Peyer's patch (tissue), 4 donors: Measurements from ENCODE around the gene CPED1. TPM values are rescaled to one million over a fixed set of nuclear protein-coding genes. Genes with fewer than 3 reads are reported as not detected.

Source experiments
- DNase-seq, 3 donors: peaks; one replicate each; pipeline ENCODE4 v3.0.0-alpha.2; 2017 to 2019
- H3K27ac ChIP-seq, 4 donors: fragments of 200-600 bp; sonication (generic); one replicate each; pipeline ENCODE4 v1.5.1; 2016 to 2019
- H3K27me3 ChIP-seq, 2 donors: fragments of 200-600 bp; sonication (generic); one replicate each; pipeline ENCODE4 v1.5.1; 2019
- H3K36me3 ChIP-seq, 3 donors: fragments of 200-600 bp; sonication (generic); one replicate each; pipeline ENCODE4 v1.5.1; 2016 to 2019
- H3K4me1 ChIP-seq, 4 donors: fragments of 200-600 bp; sonication (generic); one replicate each; pipeline ENCODE4 v1.5.1; 2016 to 2019
- H3K4me3 ChIP-seq, 4 donors: fragments of 200-600 bp; sonication (generic); 1 replicate in 3 of 4; 2 replicates in 1 of 4; pipeline ENCODE4 v1.5.1; 2016 to 2019; ENCODE audit warnings: mild to moderate bottlenecking in 1 of 4
- H3K9me3 ChIP-seq, 4 donors: fragments of 200-600 bp; sonication (generic); one replicate each; pipeline ENCODE4 v1.5.1; 2016 to 2019; ENCODE audit warnings: mild to moderate bottlenecking in 1 of 4
- POLR2A ChIP-seq, 2 donors: fragments of 450-650 bp; IDR thresholded peaks; one replicate each; pipeline ENCODE4 v1.5.1; 2017; ENCODE audit warnings: antibody characterized with exemption in 2 of 2, mild to moderate bottlenecking in 2 of 2, moderate library complexity in 2 of 2
- total RNA-seq, 4 donors: library from RNA; depleted of rRNA; stranded (reverse); fragments of >200 nt; gene quantifications; one replicate each; pipeline ENCODE4 v1.1.0, GENCODE V29; 2016
- TF ChIP-seq, protein P1 (sequence below), 6 experiments: fragments of 450-650 bp in 4 of 6; fragments of 200-600 bp in 2 of 6; sonication (generic) in 1 of 6; IDR thresholded peaks; one replicate each; pipeline ENCODE4 v1.5.1; 2017 to 2019; ENCODE audit warnings: antibody characterized with exemption in 6 of 6, mild to moderate bottlenecking in 3 of 6, moderate library complexity in 1 of 6

CPED1 gene
- total RNA-seq, 4 donors from 2014 or later, result 4.4 to 50.3 (median 8.5) TPM

- Histone ChIP-seq H3K36me3 (no peaks in the 10 kb centered on the region), H3K4me1 (no peaks in the 10 kb centered on the region), H3K4me3 (no peak overlapping the region), H3K27me3 (no peaks in the 10 kb centered on the region), H3K9me3 (no peaks in the 10 kb centered on the region), H3K27ac (no peak overlapping the region)
- no peak for DNase-seq
- TF ChIP-seq, protein P1, sequence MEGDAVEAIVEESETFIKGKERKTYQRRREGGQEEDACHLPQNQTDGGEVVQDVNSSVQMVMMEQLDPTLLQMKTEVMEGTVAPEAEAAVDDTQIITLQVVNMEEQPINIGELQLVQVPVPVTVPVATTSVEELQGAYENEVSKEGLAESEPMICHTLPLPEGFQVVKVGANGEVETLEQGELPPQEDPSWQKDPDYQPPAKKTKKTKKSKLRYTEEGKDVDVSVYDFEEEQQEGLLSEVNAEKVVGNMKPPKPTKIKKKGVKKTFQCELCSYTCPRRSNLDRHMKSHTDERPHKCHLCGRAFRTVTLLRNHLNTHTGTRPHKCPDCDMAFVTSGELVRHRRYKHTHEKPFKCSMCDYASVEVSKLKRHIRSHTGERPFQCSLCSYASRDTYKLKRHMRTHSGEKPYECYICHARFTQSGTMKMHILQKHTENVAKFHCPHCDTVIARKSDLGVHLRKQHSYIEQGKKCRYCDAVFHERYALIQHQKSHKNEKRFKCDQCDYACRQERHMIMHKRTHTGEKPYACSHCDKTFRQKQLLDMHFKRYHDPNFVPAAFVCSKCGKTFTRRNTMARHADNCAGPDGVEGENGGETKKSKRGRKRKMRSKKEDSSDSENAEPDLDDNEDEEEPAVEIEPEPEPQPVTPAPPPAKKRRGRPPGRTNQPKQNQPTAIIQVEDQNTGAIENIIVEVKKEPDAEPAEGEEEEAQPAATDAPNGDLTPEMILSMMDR (IDR thresholded peaks at IDR 0.05), result no peak
- no peak for TF ChIP-seq POLR2A (IDR thresholded peaks at IDR 0.05)
Observed at GRCh38 chr7:121046893-121047468, 58.5 kb downstream of the CPED1 start.

DNA sequence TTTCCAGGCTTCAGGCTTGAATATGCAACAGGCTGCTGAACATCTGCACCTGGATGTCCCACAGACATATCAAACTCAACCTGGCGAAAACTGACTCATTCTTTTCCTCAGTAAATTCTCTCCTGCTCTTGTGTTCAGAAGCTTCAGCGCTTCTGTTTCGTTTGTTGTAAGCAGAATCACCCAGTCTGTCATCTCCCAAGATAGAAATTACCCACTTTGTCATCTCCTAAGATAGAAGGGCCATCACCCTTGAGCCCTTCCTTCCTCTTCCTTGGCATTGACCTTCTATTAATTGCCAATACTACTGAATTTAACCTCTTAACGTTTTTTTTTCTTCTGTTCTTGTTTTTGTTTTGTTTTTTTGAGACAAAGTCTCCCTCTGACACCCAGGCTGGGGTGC is 59.7 kb downstream of the CPED1 start:
- TF ChIP-seq, protein P1 (IDR thresholded peaks at IDR 0.05), result no peak
- TF ChIP-seq POLR2A (IDR thresholded peaks at IDR 0.05), result no peak
- Histone ChIP-seq H3K36me3 (no peaks in the 10 kb centered on the region), H3K27me3 (no peaks in the 10 kb centered on the region), H3K27ac (no peak overlapping the region), H3K4me1 (no peaks in the 10 kb centered on the region), H3K9me3 (no peaks in the 10 kb centered on the region), H3K4me3 (no peak overlapping the region)
- no peak for DNase-seq

DNA sequence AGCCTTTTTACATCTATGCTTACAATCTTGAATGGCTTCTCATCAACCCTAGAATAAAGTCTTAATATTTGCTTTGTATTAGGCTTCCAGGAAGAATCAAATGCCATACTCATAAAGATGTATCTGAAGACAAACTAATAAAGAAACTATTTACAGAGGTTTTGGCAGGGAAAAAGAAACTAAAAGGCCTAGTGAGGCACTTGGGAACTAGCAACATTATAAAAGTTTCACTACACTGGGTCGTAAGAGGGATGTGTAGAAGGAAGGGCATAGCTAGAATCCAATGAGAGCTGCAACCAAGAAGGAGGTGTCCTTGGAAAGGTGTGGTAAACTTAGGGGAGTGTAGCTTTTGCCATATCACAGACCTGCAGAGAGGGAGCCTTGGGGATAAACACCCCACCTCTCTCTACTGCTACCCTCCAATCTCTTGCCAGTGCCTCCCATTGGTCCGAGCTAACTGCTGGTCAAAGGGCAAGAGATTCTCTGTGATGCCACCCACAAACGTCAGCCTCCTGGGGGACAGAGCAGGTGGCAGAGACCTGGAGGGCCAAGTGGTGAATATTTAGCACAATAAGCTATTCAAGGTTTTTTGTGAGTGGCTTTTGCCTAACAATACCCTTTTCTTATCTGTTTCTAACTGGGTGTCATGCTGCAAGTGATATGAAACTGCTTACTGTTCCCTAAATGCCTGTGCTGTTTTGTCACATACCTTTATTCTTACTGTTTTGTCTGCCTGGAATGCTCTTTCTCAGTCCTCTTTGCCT is 60.7 kb downstream of the CPED1 start:
- Histone ChIP-seq H3K9me3 (no peaks in the 10 kb centered on the region), H3K4me3 (no peak overlapping the region), H3K27ac (no peak overlapping the region), H3K36me3 (no peaks in the 10 kb centered on the region), H3K27me3 (no peaks in the 10 kb centered on the region), H3K4me1 (no peaks in the 10 kb centered on the region)
- TF ChIP-seq, protein P1 (IDR thresholded peaks at IDR 0.05), result no peak
- no peak for TF ChIP-seq POLR2A (IDR thresholded peaks at IDR 0.05)
- DNase-seq, result no peak

DNA sequence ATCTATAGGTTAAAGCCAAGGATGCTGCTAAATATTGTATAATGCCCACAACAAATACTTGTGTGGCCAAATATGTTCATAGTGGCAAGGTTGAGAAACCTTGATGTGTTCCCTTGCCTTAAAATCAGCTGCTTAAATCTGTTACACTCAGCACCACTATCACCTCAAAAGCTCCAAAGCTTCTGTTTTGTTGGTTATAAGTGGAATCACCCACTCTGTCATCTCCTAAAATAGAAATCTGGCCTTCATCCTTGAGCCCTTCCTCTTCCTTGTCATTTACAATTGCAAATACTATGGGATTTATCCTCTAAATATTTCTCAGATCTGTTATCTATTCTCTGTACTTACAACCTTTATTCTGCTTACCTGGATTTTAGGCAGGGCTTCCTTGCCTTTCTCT is 61.4 kb downstream of the CPED1 start:
- no peak overlapping the region for H3K27ac ChIP-seq

DNA sequence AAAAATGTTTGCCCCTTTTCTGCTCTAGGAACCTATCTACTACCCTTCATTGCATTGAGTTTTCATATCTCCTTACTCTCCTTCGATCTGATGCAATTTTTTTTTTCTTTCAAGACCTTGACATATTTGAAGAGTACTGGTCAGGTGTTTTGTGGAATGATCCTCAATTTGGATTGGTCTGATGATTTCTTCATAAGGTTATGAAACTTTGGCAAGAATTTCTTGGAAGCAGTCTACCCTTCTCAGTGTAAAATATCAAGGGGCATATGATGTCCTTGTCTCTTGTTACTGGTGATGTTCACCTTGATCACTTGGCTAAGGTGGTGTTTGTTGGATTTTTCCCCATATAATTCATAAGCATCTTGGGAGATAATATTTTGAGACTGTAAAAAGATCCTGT is 64.7 kb downstream of the CPED1 start:
- no peak overlapping the region for H3K4me3 ChIP-seq
- TF ChIP-seq, protein P1 (IDR thresholded peaks at IDR 0.05), result no peak
- TF ChIP-seq POLR2A (IDR thresholded peaks at IDR 0.05), result no peak
- H3K27me3 ChIP-seq, result no peaks in the 10 kb centered on the region
- H3K4me1 ChIP-seq, result no peaks in the 10 kb centered on the region
- no peak overlapping the region for H3K27ac ChIP-seq
- no peak for DNase-seq
- no peaks in the 10 kb centered on the region for H3K36me3 ChIP-seq
- H3K9me3 ChIP-seq, result no peaks in the 10 kb centered on the region

More for the DNA sequence above, 61.4 kb downstream of the CPED1 start:
- H3K9me3 ChIP-seq, result no peaks in the 10 kb centered on the region
- DNase-seq, result no peak
- TF ChIP-seq, protein P1 (IDR thresholded peaks at IDR 0.05), result no peak
- no peak for TF ChIP-seq POLR2A (IDR thresholded peaks at IDR 0.05)
- H3K4me3 ChIP-seq, result no peak overlapping the region
- no peaks in the 10 kb centered on the region for H3K27me3 ChIP-seq
- H3K36me3 ChIP-seq, result no peaks in the 10 kb centered on the region
- H3K4me1 ChIP-seq, result no peaks in the 10 kb centered on the region
